ENCODE measurements around the gene KIF24.

DNA sequence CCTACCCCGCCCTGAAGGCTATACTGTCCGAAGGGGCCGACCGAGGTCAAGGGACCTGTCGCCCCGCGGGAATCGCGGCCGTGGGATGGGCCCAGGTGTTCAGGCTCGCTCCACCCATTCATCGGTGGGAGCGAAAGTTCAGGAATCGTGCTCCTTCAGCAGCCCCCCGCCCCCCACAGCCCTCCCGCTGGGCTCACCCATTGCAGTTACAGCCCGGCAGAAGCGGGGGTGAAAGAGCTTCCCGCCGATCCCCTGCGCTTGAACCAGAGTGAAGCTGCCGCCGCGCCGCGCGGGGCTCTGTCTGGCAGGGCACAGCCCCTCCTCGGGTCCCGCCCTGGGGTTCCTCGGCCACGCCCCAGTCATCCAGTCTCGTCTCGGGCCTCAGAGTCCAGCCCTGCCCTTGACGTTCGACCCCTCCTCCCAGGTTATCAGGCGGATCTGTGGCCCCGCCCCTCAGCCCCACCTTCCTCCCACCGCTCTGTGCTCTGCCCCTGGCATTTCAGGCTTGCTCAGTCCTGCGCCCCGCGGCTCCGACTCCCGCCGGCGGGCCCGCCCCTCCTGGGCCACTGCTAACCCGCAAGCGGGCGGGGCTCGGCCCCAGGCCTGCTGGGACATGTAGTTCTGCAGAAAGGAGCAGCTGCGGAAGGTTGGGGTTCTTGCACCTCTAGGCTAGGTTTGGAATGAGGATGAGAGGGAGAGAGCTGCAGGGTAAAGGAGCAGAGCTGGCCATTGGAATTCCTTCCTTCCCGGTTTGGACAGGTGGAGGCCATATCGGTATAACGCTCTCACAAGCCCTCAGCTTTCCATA lies 47.7 kb upstream of the KIF24 start, which contains the start of gene MYORG:
- TF ChIP-seq, protein P1, sequence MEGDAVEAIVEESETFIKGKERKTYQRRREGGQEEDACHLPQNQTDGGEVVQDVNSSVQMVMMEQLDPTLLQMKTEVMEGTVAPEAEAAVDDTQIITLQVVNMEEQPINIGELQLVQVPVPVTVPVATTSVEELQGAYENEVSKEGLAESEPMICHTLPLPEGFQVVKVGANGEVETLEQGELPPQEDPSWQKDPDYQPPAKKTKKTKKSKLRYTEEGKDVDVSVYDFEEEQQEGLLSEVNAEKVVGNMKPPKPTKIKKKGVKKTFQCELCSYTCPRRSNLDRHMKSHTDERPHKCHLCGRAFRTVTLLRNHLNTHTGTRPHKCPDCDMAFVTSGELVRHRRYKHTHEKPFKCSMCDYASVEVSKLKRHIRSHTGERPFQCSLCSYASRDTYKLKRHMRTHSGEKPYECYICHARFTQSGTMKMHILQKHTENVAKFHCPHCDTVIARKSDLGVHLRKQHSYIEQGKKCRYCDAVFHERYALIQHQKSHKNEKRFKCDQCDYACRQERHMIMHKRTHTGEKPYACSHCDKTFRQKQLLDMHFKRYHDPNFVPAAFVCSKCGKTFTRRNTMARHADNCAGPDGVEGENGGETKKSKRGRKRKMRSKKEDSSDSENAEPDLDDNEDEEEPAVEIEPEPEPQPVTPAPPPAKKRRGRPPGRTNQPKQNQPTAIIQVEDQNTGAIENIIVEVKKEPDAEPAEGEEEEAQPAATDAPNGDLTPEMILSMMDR (conservative IDR thresholded peaks at IDR 0.05), result no peak
- TF ChIP-seq ZFX (IDR thresholded peaks at IDR 0.05), result no peak

Measured in C4-2B (cell line).